HG03354 (cell line): Measurements from ENCODE around the gene TNIK.

Source experiments
- ATAC-seq: cut with Tn5 transposase; IDR thresholded peaks from one replicate; pipeline ENCODE4 v1.9.1; 2021; ENCODE audit warnings: mild to moderate bottlenecking; ENCODE audit not compliant: unreplicated experiment, poor library complexity, severe bottlenecking

TNIK gene

GRCh38 chr3:171056528-171056927, 403.7 kb downstream of the TNIK start:
- ATAC-seq: no peak

GRCh38 chr3:171055336-171056178, 404.6 kb downstream of the TNIK start:
- ATAC-seq: no peak

GRCh38 chr3:171054921-171055320, 405.3 kb downstream of the TNIK start:
- no peak for ATAC-seq

- ATAC-seq: no peak
These were observed 406.0 kb downstream of the TNIK start for GRCh38 chr3:171054231-171054630.

GRCh38 chr3:171049861-171050444, 410.3 kb downstream of the TNIK start:
- peak; percentile 96 for ATAC-seq

GRCh38 chr3:171046760-171047159, 413.4 kb downstream of the TNIK start:
- ATAC-seq: no peak

GRCh38 chr3:171044835-171045793, 415.1 kb downstream of the TNIK start:
- no peak for ATAC-seq

- ATAC-seq: no peak
These were observed 415.8 kb downstream of the TNIK start for GRCh38 chr3:171044384-171044783.

GRCh38 chr3:171039674-171040073, 420.5 kb downstream of the TNIK start:
- ATAC-seq: no peak

GRCh38 chr3:171038342-171038741, 421.9 kb downstream of the TNIK start:
- ATAC-seq: no peak

GRCh38 chr3:171028779-171029232, 431.4 kb downstream of the TNIK start:
- ATAC-seq: no peak

- peak; percentile 85 for ATAC-seq
These were observed 432.0 kb downstream of the TNIK start for GRCh38 chr3:171028025-171028778.

GRCh38 chr3:171026597-171027293, 433.5 kb downstream of the TNIK start, which contains the start of gene SLC2A2:
SLC2A2 (minus strand) TSS chr3:171026720; CDS start chr3:171026670, 50 bp downstream.
- ATAC-seq: no peak

- ATAC-seq: no peak
These were observed 436.6 kb downstream of the TNIK start for GRCh38 chr3:171023566-171023965.

- no peak for ATAC-seq
These were observed 438.8 kb downstream of the TNIK start for GRCh38 chr3:171021377-171021776.

GRCh38 chr3:171018156-171018935, 441.9 kb downstream of the TNIK start:
- ATAC-seq: no peak

GRCh38 chr3:171013822-171014748, 446.1 kb downstream of the TNIK start:
- ATAC-seq: no peak
